HepG2 (cell line): ENCODE results near the gene LSM2. TPM values are rescaled to one million over a fixed set of nuclear protein-coding genes. Genes with fewer than 3 reads are reported as not detected.

ENCODE experiments used
- ASH2L ChIP-seq: fragments of 300-600, 200-600 bp; sonication (generic); IDR thresholded peaks from 2 replicates; pipeline ENCODE4 v1.7.0; 2017; ENCODE audit warnings: low read depth, mild to moderate bottlenecking, moderate library complexity, mixed read lengths, low read length; ENCODE audit not compliant: insufficient read length
- DPF2 ChIP-seq: sonication (generic); formaldehyde crosslinking; IDR thresholded peaks from 2 replicates; pipeline ENCODE4 v1.4.0; 2020; ENCODE audit warnings: mild to moderate bottlenecking, low read depth, missing genetic modification reagents, borderline replicate concordance
- NPAS2 ChIP-seq: sonication (generic); formaldehyde crosslinking; IDR thresholded peaks from 2 replicates; pipeline ENCODE4 v1.8.0; 2022; ENCODE audit warnings: mild to moderate bottlenecking, missing genetic modification reagents, borderline replicate concordance
- U2AF2 ChIP-seq: fragments of 200-400 bp; formaldehyde crosslinking; IDR thresholded peaks from 2 replicates; pipeline ENCODE4 v1.6.1; 2017; ENCODE audit warnings: low read depth, mild to moderate bottlenecking, low read length
- ZNF335 ChIP-seq: sonication (generic); formaldehyde crosslinking; IDR thresholded peaks from 2 replicates; pipeline ENCODE4 v1.4.0; 2020; ENCODE audit warnings: missing genetic modification reagents
- ZNF747 ChIP-seq: sonication (generic); formaldehyde crosslinking; IDR thresholded peaks from 2 replicates; pipeline ENCODE4 v1.8.1; 2023; ENCODE audit warnings: missing genetic modification reagents, mild to moderate bottlenecking, borderline replicate concordance
- polyA plus RNA-seq, 8 experiments: library from polyadenylated mRNA; depleted of rRNA in 3 of 8; stranded (reverse) in 7 of 8; unstranded in 1 of 8; fragments of >200 nt; fragmentation: Illumina TruSeq in 4 of 8; extraction: Trizol in 4 of 8; gene quantifications; 2 replicates each; pipeline versions ENCODE4 v1.2.1 to v1.2.3, GENCODE V29; 2011 to 2016; ENCODE audit warnings: low read depth in 4 of 8, missing spikeins in 1 of 8, mixed read lengths in 1 of 8; ENCODE audit not compliant: insufficient read depth in 1 of 8
- total RNA-seq, 5 experiments: library from RNA; depleted of rRNA; stranded (reverse); fragments of >200 nt; fragmentation: Illumina TruSeq; extraction: Trizol; gene quantifications; 2 replicates each; pipeline ENCODE4 v1.2.3, GENCODE V29; 2016; ENCODE audit warnings: low read depth in 1 of 5
- TF ChIP-seq, protein P1 (sequence below): sonication (generic); formaldehyde crosslinking; IDR thresholded peaks from 2 replicates; pipeline ENCODE4 v1.4.0; 2020; ENCODE audit warnings: missing genetic modification reagents, mild to moderate bottlenecking, borderline replicate concordance
- TF ChIP-seq, protein P2 (sequence below): sonication (generic); formaldehyde crosslinking; IDR thresholded peaks from 2 replicates; pipeline ENCODE4 v1.4.0; 2020; ENCODE audit warnings: mild to moderate bottlenecking, missing genetic modification reagents
- TF ChIP-seq, protein P3 (sequence below): fragments of 450-650 bp; IDR thresholded peaks from 2 replicates; pipeline ENCODE4 v1.6.1; 2017; ENCODE audit warnings: mild to moderate bottlenecking
- TF ChIP-seq, protein P4 (sequence below): sonication (generic); formaldehyde crosslinking; IDR thresholded peaks from 2 replicates; pipeline ENCODE4 v1.8.0; 2023; ENCODE audit warnings: mild to moderate bottlenecking, missing genetic modification reagents

The LSM2 gene
- total and polyA plus RNA-seq, 2 of the 13 experiments (the other 11 are each of a cell fraction or from before 2014, with no cell fraction given): 69.4 to 90.5 TPM

DNA sequence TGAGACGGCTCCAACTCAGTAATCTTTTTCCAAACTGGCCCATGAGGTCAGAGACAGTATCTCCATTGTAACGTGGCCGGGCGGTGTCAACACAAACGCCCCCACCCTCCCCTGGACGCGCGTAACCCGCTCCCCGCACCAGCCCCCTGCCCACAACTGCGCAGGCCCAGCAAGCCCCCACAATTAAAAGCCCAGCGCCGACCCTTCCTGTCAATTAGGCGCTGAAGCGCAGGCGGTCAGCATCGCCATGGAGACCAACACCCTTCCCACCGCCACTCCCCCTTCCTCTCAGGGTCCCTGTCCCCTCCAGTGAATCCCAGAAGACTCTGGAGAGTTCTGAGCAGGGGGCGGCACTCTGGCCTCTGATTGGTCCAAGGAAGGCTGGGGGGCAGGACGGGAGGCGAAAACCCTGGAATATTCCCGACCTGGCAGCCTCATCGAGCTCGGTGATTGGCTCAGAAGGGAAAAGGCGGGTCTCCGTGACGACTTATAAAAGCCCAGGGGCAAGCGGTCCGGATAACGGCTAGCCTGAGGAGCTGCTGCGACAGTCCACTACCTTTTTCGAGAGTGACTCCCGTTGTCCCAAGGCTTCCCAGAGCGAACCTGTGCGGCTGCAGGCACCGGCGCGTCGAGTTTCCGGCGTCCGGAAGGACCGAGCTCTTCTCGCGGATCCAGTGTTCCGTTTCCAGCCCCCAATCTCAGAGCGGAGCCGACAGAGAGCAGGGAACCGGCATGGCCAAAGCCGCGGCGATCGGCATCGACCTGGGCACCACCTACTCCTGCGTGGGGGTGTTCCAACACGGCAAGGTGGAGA, 8.5 kb upstream of the LSM2 start, which contains the start of the genes HSPA1A and HSPA1L (continued):
- TF ChIP-seq ASH2L: peak; percentile 14
- TF ChIP-seq ZNF747 (CRISPR knock-in tag): no peak; the same call in 1 of the 2 replicates
- TF ChIP-seq, protein P1, sequence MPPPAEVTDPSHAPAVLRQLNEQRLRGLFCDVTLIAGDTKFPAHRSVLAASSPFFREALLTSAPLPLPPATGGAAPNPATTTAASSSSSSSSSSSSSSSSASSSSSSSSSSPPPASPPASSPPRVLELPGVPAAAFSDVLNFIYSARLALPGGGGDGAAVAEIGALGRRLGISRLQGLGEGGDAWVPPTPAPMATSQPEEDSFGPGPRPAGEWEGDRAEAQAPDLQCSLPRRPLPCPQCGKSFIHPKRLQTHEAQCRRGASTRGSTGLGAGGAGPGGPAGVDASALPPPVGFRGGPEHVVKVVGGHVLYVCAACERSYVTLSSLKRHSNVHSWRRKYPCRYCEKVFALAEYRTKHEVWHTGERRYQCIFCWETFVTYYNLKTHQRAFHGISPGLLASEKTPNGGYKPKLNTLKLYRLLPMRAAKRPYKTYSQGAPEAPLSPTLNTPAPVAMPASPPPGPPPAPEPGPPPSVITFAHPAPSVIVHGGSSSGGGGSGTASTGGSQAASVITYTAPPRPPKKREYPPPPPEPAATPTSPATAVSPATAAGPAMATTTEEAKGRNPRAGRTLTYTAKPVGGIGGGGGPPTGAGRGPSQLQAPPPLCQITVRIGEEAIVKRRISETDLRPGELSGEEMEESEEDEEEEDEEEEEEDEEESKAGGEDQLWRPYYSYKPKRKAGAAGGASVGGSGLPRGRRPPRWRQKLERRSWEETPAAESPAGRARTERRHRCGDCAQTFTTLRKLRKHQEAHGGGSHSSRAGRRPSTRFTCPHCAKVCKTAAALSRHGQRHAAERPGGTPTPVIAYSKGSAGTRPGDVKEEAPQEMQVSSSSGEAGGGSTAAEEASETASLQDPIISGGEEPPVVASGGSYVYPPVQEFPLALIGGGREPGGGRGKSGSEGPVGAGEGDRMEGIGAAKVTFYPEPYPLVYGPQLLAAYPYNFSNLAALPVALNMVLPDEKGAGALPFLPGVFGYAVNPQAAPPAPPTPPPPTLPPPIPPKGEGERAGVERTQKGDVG (CRISPR knock-in tag): no peak; the same call in 1 of the 2 replicates
- TF ChIP-seq NPAS2: no peak
- TF ChIP-seq ZNF335 (CRISPR knock-in tag): peak; percentile 81; the same call in 1 of the 2 replicates
- TF ChIP-seq, protein P2, sequence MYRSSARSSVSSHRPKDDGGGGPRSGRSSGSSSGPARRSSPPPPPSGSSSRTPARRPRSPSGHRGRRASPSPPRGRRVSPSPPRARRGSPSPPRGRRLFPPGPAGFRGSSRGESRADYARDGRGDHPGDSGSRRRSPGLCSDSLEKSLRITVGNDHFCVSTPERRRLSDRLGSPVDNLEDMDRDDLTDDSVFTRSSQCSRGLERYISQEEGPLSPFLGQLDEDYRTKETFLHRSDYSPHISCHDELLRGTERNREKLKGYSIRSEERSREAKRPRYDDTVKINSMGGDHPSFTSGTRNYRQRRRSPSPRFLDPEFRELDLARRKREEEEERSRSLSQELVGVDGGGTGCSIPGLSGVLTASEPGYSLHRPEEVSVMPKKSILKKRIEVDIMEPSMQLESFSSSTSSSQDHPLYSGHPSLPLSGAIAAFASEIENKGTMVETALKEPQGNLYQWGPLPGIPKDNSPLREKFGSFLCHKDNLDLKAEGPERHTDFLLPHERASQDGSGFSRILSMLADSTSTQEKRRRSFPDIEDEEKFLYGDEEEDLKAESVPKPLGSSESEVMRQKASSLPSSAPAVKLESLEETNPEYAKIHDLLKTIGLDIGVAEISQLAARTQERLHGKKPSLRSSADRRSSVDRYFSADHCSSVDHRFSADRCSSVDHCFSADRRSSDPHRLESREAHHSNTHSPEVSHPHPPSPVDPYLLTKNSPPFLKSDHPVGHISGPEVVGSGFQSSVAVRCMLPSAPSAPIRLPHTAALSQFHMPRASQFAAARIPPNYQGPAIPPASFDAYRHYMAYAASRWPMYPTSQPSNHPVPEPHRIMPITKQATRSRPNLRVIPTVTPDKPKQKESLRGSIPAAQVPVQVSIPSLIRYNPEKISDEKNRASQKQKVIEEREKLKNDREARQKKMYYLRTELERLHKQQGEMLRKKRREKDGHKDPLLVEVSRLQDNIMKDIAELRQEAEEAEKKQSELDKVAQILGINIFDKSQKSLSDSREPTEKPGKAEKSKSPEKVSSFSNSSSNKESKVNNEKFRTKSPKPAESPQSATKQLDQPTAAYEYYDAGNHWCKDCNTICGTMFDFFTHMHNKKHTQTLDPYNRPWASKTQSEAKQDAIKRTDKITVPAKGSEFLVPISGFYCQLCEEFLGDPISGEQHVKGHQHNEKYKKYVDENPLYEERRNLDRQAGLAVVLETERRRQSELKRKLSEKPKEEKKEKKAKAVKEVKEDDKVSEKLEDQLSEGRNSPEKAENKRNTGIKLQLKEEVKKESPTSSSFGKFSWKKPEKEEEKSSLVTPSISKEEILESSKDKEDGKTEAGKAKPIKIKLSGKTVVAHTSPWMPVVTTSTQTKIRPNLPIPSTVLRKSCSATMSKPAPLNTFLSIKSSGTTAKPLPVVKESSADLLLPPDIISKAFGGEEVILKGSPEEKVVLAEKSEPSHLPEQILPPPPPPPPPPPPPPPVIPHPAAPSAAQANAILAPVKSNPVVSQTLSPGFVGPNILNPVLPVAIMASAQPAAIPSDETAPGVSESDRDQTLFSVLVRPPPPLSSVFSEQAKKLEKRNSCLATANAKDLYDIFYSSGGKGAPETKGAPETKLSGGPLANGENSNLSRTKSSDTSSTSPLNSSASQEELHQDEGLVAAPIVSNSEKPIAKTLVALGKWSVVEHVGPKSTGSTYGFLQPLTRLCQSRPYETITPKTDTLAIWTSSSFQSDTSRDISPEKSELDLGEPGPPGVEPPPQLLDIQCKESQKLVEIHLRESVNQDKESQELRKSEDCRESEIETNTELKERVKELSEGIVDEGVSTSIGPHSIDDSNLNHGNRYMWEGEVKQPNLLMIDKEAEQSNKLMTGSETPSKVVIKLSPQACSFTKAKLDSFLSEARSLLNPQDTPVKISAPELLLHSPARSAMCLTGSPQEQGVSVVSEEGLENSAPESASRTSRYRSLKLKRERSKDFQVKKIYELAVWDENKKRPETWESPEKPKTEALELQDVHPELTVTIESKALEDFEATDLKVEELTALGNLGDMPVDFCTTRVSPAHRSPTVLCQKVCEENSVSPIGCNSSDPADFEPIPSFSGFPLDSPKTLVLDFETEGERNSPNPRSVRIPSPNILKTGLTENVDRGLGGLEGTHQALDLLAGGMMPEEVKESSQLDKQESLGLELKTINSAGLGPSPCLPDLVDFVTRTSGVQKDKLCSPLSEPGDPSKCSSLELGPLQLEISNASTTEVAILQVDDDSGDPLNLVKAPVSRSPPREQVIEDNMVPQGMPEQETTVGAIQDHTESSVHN: no peak
- TF ChIP-seq, protein P3, sequence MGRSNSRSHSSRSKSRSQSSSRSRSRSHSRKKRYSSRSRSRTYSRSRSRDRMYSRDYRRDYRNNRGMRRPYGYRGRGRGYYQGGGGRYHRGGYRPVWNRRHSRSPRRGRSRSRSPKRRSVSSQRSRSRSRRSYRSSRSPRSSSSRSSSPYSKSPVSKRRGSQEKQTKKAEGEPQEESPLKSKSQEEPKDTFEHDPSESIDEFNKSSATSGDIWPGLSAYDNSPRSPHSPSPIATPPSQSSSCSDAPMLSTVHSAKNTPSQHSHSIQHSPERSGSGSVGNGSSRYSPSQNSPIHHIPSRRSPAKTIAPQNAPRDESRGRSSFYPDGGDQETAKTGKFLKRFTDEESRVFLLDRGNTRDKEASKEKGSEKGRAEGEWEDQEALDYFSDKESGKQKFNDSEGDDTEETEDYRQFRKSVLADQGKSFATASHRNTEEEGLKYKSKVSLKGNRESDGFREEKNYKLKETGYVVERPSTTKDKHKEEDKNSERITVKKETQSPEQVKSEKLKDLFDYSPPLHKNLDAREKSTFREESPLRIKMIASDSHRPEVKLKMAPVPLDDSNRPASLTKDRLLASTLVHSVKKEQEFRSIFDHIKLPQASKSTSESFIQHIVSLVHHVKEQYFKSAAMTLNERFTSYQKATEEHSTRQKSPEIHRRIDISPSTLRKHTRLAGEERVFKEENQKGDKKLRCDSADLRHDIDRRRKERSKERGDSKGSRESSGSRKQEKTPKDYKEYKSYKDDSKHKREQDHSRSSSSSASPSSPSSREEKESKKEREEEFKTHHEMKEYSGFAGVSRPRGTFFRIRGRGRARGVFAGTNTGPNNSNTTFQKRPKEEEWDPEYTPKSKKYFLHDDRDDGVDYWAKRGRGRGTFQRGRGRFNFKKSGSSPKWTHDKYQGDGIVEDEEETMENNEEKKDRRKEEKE: no peak
- no peak for TF ChIP-seq U2AF2
- TF ChIP-seq, protein P4, sequence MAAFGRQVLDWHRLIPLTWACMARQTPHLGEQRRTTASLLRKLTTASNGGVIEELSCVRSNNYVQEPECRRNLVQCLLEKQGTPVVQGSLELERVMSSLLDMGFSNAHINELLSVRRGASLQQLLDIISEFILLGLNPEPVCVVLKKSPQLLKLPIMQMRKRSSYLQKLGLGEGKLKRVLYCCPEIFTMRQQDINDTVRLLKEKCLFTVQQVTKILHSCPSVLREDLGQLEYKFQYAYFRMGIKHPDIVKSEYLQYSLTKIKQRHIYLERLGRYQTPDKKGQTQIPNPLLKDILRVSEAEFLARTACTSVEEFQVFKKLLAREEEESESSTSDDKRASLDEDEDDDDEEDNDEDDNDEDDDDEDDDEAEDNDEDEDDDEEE (CRISPR knock-in tag): no peak
- no peak for TF ChIP-seq DPF2
